Measurements from ENCODE around the gene NUMBL.

The NUMBL gene

DNA sequence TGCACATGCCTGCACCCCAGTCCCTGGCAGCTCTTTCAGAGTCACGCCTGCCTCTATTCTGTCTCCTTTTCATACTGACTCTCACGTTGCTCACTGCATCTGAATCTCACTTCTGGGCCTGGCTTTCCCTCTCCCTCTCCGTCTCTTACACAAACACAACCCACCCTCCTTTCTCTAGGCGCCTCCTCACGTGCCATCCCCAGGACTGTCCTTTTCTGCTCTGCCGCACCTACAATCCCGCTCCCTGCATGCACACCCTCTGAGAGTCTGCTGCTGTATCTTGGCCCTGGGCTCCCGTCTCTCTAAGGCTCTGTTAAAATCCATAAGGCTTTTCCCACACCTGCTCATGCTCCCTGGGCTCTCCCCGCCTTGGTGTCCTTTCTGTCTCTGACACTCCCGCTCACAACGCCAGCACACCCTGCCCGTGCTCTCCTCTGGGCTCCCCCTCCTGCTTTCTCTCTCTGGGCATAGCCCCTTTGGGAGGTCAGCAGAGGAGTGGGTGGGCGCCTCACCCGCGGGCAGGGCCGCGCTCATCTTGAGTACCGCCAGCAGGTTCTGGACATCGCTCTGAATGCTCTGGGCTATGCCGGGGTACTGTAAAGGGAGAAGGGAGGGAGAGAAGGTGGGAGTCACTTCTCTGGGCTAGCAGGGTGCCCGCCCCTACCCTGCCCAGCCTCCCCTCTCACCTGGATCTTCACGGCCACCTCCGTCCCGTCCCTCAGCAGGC is 12.7 kb upstream of the NUMBL start:
- H3K4me3 ChIP-seq (ENCODE audit: low read length): no peak overlapping the region
- TF ChIP-seq, protein P1, sequence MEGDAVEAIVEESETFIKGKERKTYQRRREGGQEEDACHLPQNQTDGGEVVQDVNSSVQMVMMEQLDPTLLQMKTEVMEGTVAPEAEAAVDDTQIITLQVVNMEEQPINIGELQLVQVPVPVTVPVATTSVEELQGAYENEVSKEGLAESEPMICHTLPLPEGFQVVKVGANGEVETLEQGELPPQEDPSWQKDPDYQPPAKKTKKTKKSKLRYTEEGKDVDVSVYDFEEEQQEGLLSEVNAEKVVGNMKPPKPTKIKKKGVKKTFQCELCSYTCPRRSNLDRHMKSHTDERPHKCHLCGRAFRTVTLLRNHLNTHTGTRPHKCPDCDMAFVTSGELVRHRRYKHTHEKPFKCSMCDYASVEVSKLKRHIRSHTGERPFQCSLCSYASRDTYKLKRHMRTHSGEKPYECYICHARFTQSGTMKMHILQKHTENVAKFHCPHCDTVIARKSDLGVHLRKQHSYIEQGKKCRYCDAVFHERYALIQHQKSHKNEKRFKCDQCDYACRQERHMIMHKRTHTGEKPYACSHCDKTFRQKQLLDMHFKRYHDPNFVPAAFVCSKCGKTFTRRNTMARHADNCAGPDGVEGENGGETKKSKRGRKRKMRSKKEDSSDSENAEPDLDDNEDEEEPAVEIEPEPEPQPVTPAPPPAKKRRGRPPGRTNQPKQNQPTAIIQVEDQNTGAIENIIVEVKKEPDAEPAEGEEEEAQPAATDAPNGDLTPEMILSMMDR (conservative IDR thresholded peaks at IDR 0.05; ENCODE audit: low read length): no peak
- DNase-seq (ENCODE audit: low read depth): no peak

DNA sequence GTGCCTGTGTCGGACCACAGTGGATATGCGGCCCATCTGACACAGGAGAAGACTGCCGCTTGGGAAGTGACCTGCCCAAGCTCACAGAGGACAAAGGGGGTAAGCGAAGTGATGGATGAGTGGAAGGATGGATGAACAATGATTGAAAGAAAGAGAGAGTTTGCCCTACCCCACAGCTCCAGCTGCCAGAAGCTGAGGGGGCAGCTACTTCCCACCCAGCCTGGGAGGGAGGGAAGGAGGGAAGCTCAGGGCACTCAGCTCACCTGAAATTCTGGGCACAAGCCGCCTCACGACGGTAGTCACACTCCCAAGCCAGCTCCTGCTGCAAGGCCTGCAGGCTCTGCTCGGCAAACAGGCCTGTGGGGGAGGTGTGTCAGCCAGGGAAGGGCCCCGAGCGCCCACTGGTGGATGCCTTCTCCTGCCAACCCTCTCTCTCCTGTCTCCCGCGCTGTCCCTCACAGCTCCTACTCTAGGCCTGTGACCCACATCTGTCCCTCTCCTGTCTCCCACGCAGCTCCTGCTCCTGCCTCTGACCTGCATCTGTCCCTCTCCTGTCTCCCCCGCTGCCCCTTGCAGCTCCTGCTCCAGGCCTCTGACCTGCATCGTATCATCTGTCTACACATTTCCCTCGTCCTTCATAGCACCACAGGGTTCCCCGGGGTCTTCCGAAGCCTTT is 12.0 kb upstream of the NUMBL start:
- H3K4me3 ChIP-seq (ENCODE audit: low read length): no peak overlapping the region
- peak; percentile 29 for DNase-seq (ENCODE audit: low read depth)
- TF ChIP-seq, protein P1 (conservative IDR thresholded peaks at IDR 0.05; ENCODE audit: low read length): peak; percentile 57

DNA sequence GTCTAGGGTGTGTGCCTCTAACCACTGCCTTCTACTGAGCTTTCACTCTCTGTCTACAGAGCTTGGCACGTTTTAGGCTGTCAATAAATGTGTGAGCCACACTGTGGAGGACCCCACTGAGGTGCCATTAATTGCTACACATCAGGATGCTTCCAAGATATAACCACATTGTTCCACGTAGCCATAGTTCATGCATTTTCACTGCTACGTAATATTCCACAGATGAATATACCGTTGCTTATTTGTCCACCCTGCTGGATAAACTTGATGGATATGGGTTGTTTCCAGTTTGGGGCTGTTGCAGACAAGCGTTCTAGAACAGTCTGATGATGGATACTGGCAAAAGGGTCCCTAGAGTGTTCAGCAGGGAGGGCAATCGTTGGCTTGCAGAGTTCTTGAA is 11.3 kb upstream of the NUMBL start:
- no peak for DNase-seq (ENCODE audit: low read depth)
- no peak overlapping the region for H3K4me3 ChIP-seq (ENCODE audit: low read length)
- TF ChIP-seq, protein P1 (conservative IDR thresholded peaks at IDR 0.05; ENCODE audit: low read length): no peak

GRCh38 chr19:40700083-40700482 is 9.6 kb upstream of the NUMBL start:
- DNase-seq (ENCODE audit: low read depth): no peak
- H3K4me3 ChIP-seq (ENCODE audit: low read length): no peak overlapping the region
- TF ChIP-seq, protein P1 (conservative IDR thresholded peaks at IDR 0.05; ENCODE audit: low read length): no peak

GRCh38 chr19:40697007-40697406 is 6.6 kb upstream of the NUMBL start:
- TF ChIP-seq, protein P1 (conservative IDR thresholded peaks at IDR 0.05; ENCODE audit: low read length): no peak
- no peak overlapping the region for H3K4me3 ChIP-seq (ENCODE audit: low read length)
- no peak for DNase-seq (ENCODE audit: low read depth)

GRCh38 chr19:40695881-40696280 is 5.4 kb upstream of the NUMBL start:
- DNase-seq (ENCODE audit: low read depth): no peak
- H3K4me3 ChIP-seq (ENCODE audit: low read length): no peak overlapping the region
- TF ChIP-seq, protein P1 (conservative IDR thresholded peaks at IDR 0.05; ENCODE audit: low read length): no peak

DNA sequence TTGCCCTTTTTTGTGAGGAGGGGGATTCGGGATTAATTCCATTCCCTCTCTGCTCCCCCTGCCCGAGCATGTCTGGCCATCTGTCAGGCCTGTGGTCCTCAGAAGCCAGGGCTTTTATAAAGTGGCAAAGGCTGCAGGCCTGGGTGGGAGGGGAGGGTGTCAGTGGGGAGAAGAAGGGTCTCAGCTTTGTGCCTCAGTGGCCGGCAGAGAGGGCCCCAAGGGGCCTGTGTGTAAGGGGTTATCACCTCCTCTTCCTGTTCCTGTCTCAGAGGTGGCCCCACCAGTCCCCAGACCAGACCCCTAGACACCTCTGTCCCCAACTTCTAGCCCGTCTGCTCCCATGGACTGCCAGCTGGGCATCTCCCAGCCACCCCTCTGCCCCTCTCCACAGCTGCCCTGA is 3.4 kb upstream of the NUMBL start:
- DNase-seq (ENCODE audit: low read depth): no peak
- H3K4me3 ChIP-seq (ENCODE audit: low read length): no peak overlapping the region
- TF ChIP-seq, protein P1 (conservative IDR thresholded peaks at IDR 0.05; ENCODE audit: low read length): no peak
